ENCODE data around the gene THOC7. TPM values are rescaled to one million over a fixed set of nuclear protein-coding genes. Genes with fewer than 3 reads are reported as not detected.

Gene THOC7
- polyA plus RNA-seq, 3 donors, result 84.5 to 101 (median 95.6) TPM

Other genes starting within 250 kb of the THOC7 start
- gene SNTN, start 211.1 kb downstream of the THOC7 start, polyA plus RNA-seq (ENCODE audit: insufficient read length in 3 of 3), result not detected
- under 1 TPM; 0.32 to 0.72 (median 0.40) TPM for gene C3orf49, start 44.5 kb downstream of the THOC7 start, polyA plus RNA-seq (ENCODE audit: insufficient read length in 3 of 3)
- 10 to 100 TPM; 14.5 to 16.2 (median 14.9) TPM for gene ATXN7, start 62 bp upstream of the THOC7 start, polyA plus RNA-seq (ENCODE audit: insufficient read length in 3 of 3)
- gene SCAANT1, start 48.6 kb upstream of the THOC7 start, polyA plus RNA-seq (ENCODE audit: insufficient read length in 3 of 3), result under 1 TPM in 1 of 3 donors, not detected in 2; 0.53 TPM
- 100 to 1,000 TPM; 122 to 125 (median 124) TPM for gene PSMD6, start 159.7 kb upstream of the THOC7 start, polyA plus RNA-seq (ENCODE audit: insufficient read length in 3 of 3)

All from right renal cortex interstitium (tissue), 3 donors.